SH-SY5Y (cell line): ENCODE measurements around the gene PDE1A.

Experiments used
- GATA2 ChIP-seq: IDR thresholded peaks from 2 replicates; pipeline ENCODE4 v1.6.1; 2011; ENCODE audit warnings: mild to moderate bottlenecking, low read depth, low read length
- GATA3 ChIP-seq: IDR thresholded peaks from 2 replicates; pipeline ENCODE4 v1.6.1; 2011; ENCODE audit warnings: low read depth, mild to moderate bottlenecking, low read length, moderate library complexity

DNA sequence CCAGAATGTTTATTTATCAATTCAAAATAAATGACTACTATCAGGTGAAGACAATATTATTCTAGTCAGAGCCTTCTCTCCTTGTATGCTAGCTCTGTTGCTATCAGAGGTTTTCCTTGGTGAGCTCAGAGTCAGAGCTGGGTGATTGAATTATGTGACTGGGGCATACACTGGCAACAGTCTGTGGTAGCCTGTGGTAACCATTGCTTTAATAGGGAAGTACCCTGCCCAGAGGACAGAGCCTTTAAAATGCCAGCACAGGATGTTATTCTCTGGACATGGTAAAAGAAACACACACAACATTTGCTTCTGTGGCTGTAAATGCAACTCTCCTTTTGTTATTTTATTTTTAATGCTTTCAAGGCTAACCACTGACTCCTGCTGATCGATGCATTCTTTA, 316.5 kb downstream of the PDE1A start:
- TF ChIP-seq GATA3 (no peak), GATA2 (no peak)
